Measurements from ENCODE around the gene HEATR5B. TPM values are rescaled to one million over a fixed set of nuclear protein-coding genes. Genes with fewer than 3 reads are reported as not detected.

HEATR5B gene
- total and polyA plus RNA-seq, 10 of the 15 experiments (the other 5 are each of a cell fraction or from before 2014, with no cell fraction given), result 4.1 to 34.7 (median 17.7) TPM

DNA sequence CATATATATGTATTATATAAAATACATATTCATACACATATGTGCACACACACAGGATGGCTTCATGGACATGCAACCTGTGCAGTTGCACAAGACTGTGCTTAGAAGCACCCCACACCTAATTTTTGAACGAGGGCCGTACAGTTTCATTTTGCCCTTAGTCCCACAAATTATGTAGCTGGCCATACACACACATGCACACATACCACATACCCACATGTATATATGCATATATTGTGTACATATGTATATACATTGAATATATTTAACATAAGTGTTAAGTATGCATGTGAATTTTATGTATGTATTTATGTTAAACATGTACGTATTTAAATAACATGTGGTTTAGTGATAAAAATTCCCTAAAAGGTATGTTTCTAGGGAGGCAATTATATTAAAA is 18.4 kb upstream of the HEATR5B start:
- H3K4me1 ChIP-seq (ENCODE audit: control insufficient read depth, insufficient read depth, low read length), result no peaks in the 10 kb centered on the region
- no peaks in the 10 kb centered on the region for H3K79me2 ChIP-seq (ENCODE audit: control insufficient read depth, insufficient read depth, low read length)
- no peak overlapping the region for H2AFZ ChIP-seq (ENCODE audit: control insufficient read depth, low read depth, low read length)
- no peak overlapping the region for H3K4me3 ChIP-seq
- in situ Hi-C loops (cut with MboI), result no loop called here
- WGBS (ENCODE audit: insufficient coverage, insufficient replicate concordance, low lambda C conversion rate, missing lambda C conversion rate), result 99% methylated on average over 3 of the region's 3 CpGs
- no TSS peak for BruUV-seq (replicated peaks)
- CTCF ChIA-PET, result no interaction called here
- SMC1A ChIA-PET (ENCODE audit: uncharacterized antibody, unreplicated experiment), result interaction anchor here (1.5 kb wide), 1 partner anchor 25 kb away, joined by 3 read pairs; no protein-coding TSS in a partner anchor
- DNase-seq (ENCODE audit: low read depth, low spot score) (no peak), FAIRE-seq (no peak), ATAC-seq (no peak)
- intact Hi-C loops (cut with micrococcal nuclease; ENCODE audit: unreplicated experiment), result no loop called here
- no peak overlapping the region for H3K9ac ChIP-seq (ENCODE audit: control insufficient read depth, insufficient read depth, low read length)
- RAD21 ChIA-PET (ENCODE audit: unreplicated experiment), result no interaction called here
- POLR2A ChIA-PET, result interaction anchor here (0.5 kb wide), 1 partner anchor 99 kb away, joined by 3 read pairs; no protein-coding TSS in a partner anchor
- no peaks in the 10 kb centered on the region for H3K9me3 ChIP-seq (replicated peaks; ENCODE audit: control insufficient read depth, insufficient read depth, low read length)
- H3K4me2 ChIP-seq (ENCODE audit: control insufficient read depth, insufficient read depth), result no peak overlapping the region
- no peak overlapping the region for H3K27ac ChIP-seq (ENCODE audit: control insufficient read depth, insufficient read depth)
- H3K36me3 ChIP-seq (ENCODE audit: control insufficient read depth in 2 of 2, insufficient read depth in 2 of 2, low read length in 1 of 2), result peaks cover 2 to 31% of the 10 kb centered on the region in 2 experiments; a peak in 3 of 4 replicates
- no peaks in the 10 kb centered on the region for H4K20me1 ChIP-seq (ENCODE audit: control insufficient read depth, insufficient read depth)
- H3K27me3 ChIP-seq (replicated peaks in 1 of 2; ENCODE audit: control insufficient read depth in 2 of 2, insufficient read depth in 2 of 2, low read length in 1 of 2), result no peaks in the 10 kb centered on the region
- TF ChIP-seq KLF5 (IDR thresholded peaks at IDR 0.05; ENCODE audit: partially characterized antibody) (no peak), NFYA (IDR thresholded peaks at IDR 0.05; ENCODE audit: borderline replicate concordance, low read depth, low read length) (no peak), POLR2AphosphoS2 (IDR thresholded peaks at IDR 0.05; ENCODE audit: low read depth, low read length) (no peak), SMAD5 (IDR thresholded peaks at IDR 0.05; ENCODE audit: low read depth) (no peak), HSF1 (IDR thresholded peaks at IDR 0.05; ENCODE audit: low read depth, low read length) (no peak)
- TF ChIP-seq, protein P1, sequence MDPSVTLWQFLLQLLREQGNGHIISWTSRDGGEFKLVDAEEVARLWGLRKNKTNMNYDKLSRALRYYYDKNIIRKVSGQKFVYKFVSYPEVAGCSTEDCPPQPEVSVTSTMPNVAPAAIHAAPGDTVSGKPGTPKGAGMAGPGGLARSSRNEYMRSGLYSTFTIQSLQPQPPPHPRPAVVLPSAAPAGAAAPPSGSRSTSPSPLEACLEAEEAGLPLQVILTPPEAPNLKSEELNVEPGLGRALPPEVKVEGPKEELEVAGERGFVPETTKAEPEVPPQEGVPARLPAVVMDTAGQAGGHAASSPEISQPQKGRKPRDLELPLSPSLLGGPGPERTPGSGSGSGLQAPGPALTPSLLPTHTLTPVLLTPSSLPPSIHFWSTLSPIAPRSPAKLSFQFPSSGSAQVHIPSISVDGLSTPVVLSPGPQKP (IDR thresholded peaks at IDR 0.05; ENCODE audit: low read depth, low read length), result no peak

Data from GM12878 (cell line).